Testis (tissue), 3 donors: ENCODE results near the gene MAST4. TPM values are rescaled to one million over a fixed set of nuclear protein-coding genes. Genes with fewer than 3 reads are reported as not detected.
"Not testable (repeated sequence)": the region's sequence is repeated elsewhere in the genome, so short reads cannot be mapped to it uniquely, and the experiment has no call there.

Experiments used
- DNase-seq: peaks from one replicate; pipeline ENCODE4 v3.0.0-alpha.2; 2019
- H3K27ac ChIP-seq, 2 donors: fragments of 200-600 bp; sonication (generic); one replicate each; pipeline ENCODE4 v1.5.1; 2019
- H3K27me3 ChIP-seq: fragments of 200-600 bp; sonication (generic); one replicate; pipeline ENCODE4 v1.5.1; 2019
- H3K36me3 ChIP-seq: fragments of 200-600 bp; sonication (generic); one replicate; pipeline ENCODE4 v1.5.1; 2017; ENCODE audit warnings: low read depth; ENCODE audit errors: missing control alignments
- H3K4me1 ChIP-seq: fragments of 200-600 bp; sonication (generic); one replicate; pipeline ENCODE4 v1.5.1; 2019
- H3K4me3 ChIP-seq, 2 donors: fragments of 200-600 bp; sonication (generic); one replicate each; pipeline ENCODE4 v1.5.1; 2017 to 2019
- H3K9me3 ChIP-seq: fragments of 200-600 bp; sonication (generic); one replicate; pipeline ENCODE4 v1.5.1; 2017
- CTCF ChIP-seq, 3 experiments: fragments of 450-650 bp in 2 of 3; fragments of 200-600 bp in 1 of 3; sonication (generic) in 1 of 3; IDR thresholded peaks; one replicate each; pipeline ENCODE4 v1.5.1; 2016 to 2019; ENCODE audit warnings: antibody characterized with exemption in 3 of 3, mild to moderate bottlenecking in 2 of 3, moderate library complexity in 1 of 3
- POLR2A ChIP-seq: fragments of 450-650 bp; IDR thresholded peaks from one replicate; pipeline ENCODE4 v1.6.1; 2017; ENCODE audit warnings: antibody characterized with exemption, mild to moderate bottlenecking, moderate library complexity
- WGBS, 2 donors: methylation state at CpG; one replicate each; pipeline ENCODE4 v1.1.5; 2018; 5-methylcytosine and 5-hydroxymethylcytosine counted together
- intact Hi-C: fragments of 100-400 bp; cut with DNase I; formaldehyde crosslinking; loops from one replicate; pipeline ENCODE4 v1.15.1; 2023; ENCODE audit warnings: low total_unique reads
- polyA plus RNA-seq: library from polyadenylated mRNA; stranded (reverse); fragments of 350-450 nt; fragmentation: Illumina TruSeq; extraction: RNeasy Lipid Tissue Mini Kit (QIAGEN cat#74804); gene quantifications from one replicate; pipeline ENCODE4 v1.2.3, GENCODE V29; 2014; ENCODE audit warnings: low read depth, low replicate concordance; ENCODE audit not compliant: insufficient read depth
- total RNA-seq, 2 donors: library from RNA; depleted of rRNA; stranded (reverse); fragments of >200 nt; gene quantifications; one replicate each; pipeline ENCODE4 v1.2.3, GENCODE V29; 2016

Gene MAST4
- total and polyA plus RNA-seq, 3 donors from 2014 or later, result 27.2 to 56.4 (median 51.4) TPM

GRCh38 chr5:66689522-66690220 is 93.5 kb downstream of the MAST4 start:
- 80 to 84% methylated on average over 5 of the region's 5 CpGs for WGBS, 2 donors
- intact Hi-C loops, result no loop called here
- TF ChIP-seq CTCF (IDR thresholded peaks at IDR 0.05) (no peak), POLR2A (no peak)

GRCh38 chr5:66694036-66694435 is 97.8 kb downstream of the MAST4 start:
- TF ChIP-seq CTCF (IDR thresholded peaks at IDR 0.05), result no peak
- Histone ChIP-seq H3K27ac (no peak overlapping the region), H3K36me3 (no peaks in the 10 kb centered on the region), H3K9me3 (no peaks in the 10 kb centered on the region), H3K4me3 (no peak overlapping the region), H3K27me3 (no peaks in the 10 kb centered on the region), H3K4me1 (no peaks in the 10 kb centered on the region)
- WGBS, 2 donors, result 90 to 94% methylated on average over 3 of the region's 3 CpGs
- intact Hi-C loops, result no loop called here
- DNase-seq, result no peak

More at GRCh38 chr5:66689522-66690220, 93.5 kb downstream of the MAST4 start:
- Histone ChIP-seq H3K27me3 (no peaks in the 10 kb centered on the region), H3K4me1 (no peaks in the 10 kb centered on the region), H3K9me3 (no peaks in the 10 kb centered on the region), H3K36me3 (no peaks in the 10 kb centered on the region), H3K27ac (no peak overlapping the region), H3K4me3 (no peak overlapping the region)
- DNase-seq, result no peak

GRCh38 chr5:66695840-66696239 is 99.6 kb downstream of the MAST4 start:
- H3K9me3 ChIP-seq, intact Hi-C loops, DNase-seq, H3K27ac ChIP-seq, H3K4me1 ChIP-seq, H3K27me3 ChIP-seq, H3K36me3 ChIP-seq, H3K4me3 ChIP-seq: not testable (repeated sequence)
- WGBS, 2 donors, result 91 to 99% methylated on average over 2 of the region's 2 CpGs

GRCh38 chr5:66697796-66698564 is 101.8 kb downstream of the MAST4 start:
- H3K36me3 ChIP-seq, result no peaks in the 10 kb centered on the region
- H3K27ac ChIP-seq, result no peak overlapping the region
- intact Hi-C loops, result no loop called here
- H3K4me1 ChIP-seq, result no peaks in the 10 kb centered on the region
- no peak overlapping the region for H3K4me3 ChIP-seq
- DNase-seq, result no peak
- H3K27me3 ChIP-seq, result no peaks in the 10 kb centered on the region
- no peaks in the 10 kb centered on the region for H3K9me3 ChIP-seq
- WGBS, 2 donors, result 86 to 91% methylated on average over 6 of the region's 6 CpGs
- TF ChIP-seq CTCF (IDR thresholded peaks at IDR 0.05) (no peak), POLR2A (no peak)

- WGBS, 2 donors, result 82 to 85% methylated on average over 1 of the region's 1 CpG
- H3K27ac ChIP-seq, result no peak overlapping the region
- no peaks in the 10 kb centered on the region for H3K4me1 ChIP-seq
- intact Hi-C loops, result no loop called here
- DNase-seq, result no peak
- TF ChIP-seq POLR2A (no peak), CTCF (IDR thresholded peaks at IDR 0.05) (no peak)
- no peak overlapping the region for H3K4me3 ChIP-seq
- H3K9me3 ChIP-seq, result no peaks in the 10 kb centered on the region
- H3K27me3 ChIP-seq, result no peaks in the 10 kb centered on the region
- H3K36me3 ChIP-seq, result no peaks in the 10 kb centered on the region
These were observed 105.1 kb downstream of the MAST4 start for GRCh38 chr5:66701244-66701643.
